T-cell (primary cell): ENCODE results near the gene LCN12. TPM values are rescaled to one million over a fixed set of nuclear protein-coding genes. Genes with fewer than 3 reads are reported as not detected.

Source experiments
- ATAC-seq, 4 experiments: fragments of 200-7000 bp in 3 of 4; fragments of 150-1000 bp in 1 of 4; cut with Tn5 transposase; replicated peaks in 1 of 4; 1 replicate in 3 of 4; 2 replicates in 1 of 4; pipeline ENCODE4 v1.10.0; 2021; ENCODE audit warnings: moderate library complexity in 3 of 4, mild to moderate bottlenecking in 2 of 4, moderate number of reproducible peaks in 1 of 4
- CTCF ChIA-PET, 2 donors: fragments of 300-600 bp; sonication (Branson Sonifier 250); formaldehyde crosslinking; loops; one replicate each; lab custom pipeline; 2022; ENCODE audit warnings: antibody characterized with exemption in 2 of 2; lab: Charles Lee
- POLR2A ChIA-PET, 2 donors: fragments of 300-600 bp; sonication (Branson Sonifier 250); formaldehyde crosslinking; loops; one replicate each; lab custom pipeline; 2022; ENCODE audit warnings: antibody characterized with exemption in 2 of 2; lab: Charles Lee
- DNase-seq, 35 experiments: peaks; one replicate each; pipeline versions ENCODE4 v3.0.0 to v3.0.0-alpha.2; 2013 to 2023
- H3K27ac ChIP-seq: one replicate; pipeline ENCODE4 v1.5.1; 2013; ENCODE audit warnings: low read length
- H3K27me3 ChIP-seq, 2 experiments: replicated peaks in 1 of 2; 1 replicate in 1 of 2; 2 replicates in 1 of 2; pipeline versions ENCODE4 v1.6.1 to v1.7.0; 2013; ENCODE audit warnings: low read length in 1 of 2, mixed read lengths in 1 of 2; ENCODE audit not compliant: control insufficient read depth in 2 of 2, insufficient read depth in 2 of 2; ENCODE audit errors: extremely low read depth in 1 of 2
- H3K36me3 ChIP-seq, 2 donors: 1 replicate in 1 of 2; 2 replicates in 1 of 2; pipeline versions ENCODE4 v1.6.1 to v1.7.0; 2013; ENCODE audit warnings: low read length in 1 of 2; ENCODE audit not compliant: control insufficient read depth in 2 of 2, insufficient read depth in 1 of 2; ENCODE audit errors: extremely low read depth in 1 of 2
- H3K4me1 ChIP-seq, 2 experiments: 1 replicate in 1 of 2; 2 replicates in 1 of 2; pipeline versions ENCODE4 v1.6.1 to v1.7.0; 2013; ENCODE audit warnings: low read length in 2 of 2, mixed read lengths in 1 of 2; ENCODE audit not compliant: insufficient read depth in 2 of 2, control insufficient read depth in 1 of 2; ENCODE audit errors: extremely low read depth in 1 of 2
- H3K4me3 ChIP-seq, 2 donors: 1 replicate in 1 of 2; 2 replicates in 1 of 2; pipeline versions ENCODE4 v1.5.1 to v1.7.0; 2013; ENCODE audit warnings: mild to moderate bottlenecking in 2 of 2, low read length in 1 of 2, moderate library complexity in 1 of 2; ENCODE audit not compliant: control insufficient read depth in 1 of 2; ENCODE audit errors: extremely low read depth in 1 of 2
- H3K9me3 ChIP-seq: 2 replicates; pipeline ENCODE4 v1.7.0; 2013
- H3K27ac Mint-ChIP-seq, 2 donors: one replicate each; pipeline ENCODE4 v1.8.0; 2020 to 2021; ENCODE audit warnings: mild to moderate bottlenecking in 2 of 2, mixed read lengths in 2 of 2
- H3K27me3 Mint-ChIP-seq, 2 donors: one replicate each; pipeline ENCODE4 v1.8.0; 2021 to 2022; ENCODE audit warnings: mixed read lengths in 2 of 2
- H3K36me3 Mint-ChIP-seq: one replicate; pipeline ENCODE4 v1.8.0; 2021; ENCODE audit warnings: mixed read lengths
- H3K4me1 Mint-ChIP-seq, 3 donors: one replicate each; pipeline ENCODE4 v1.8.0; 2020 to 2022; ENCODE audit warnings: mixed read lengths in 3 of 3, mild to moderate bottlenecking in 1 of 3
- H3K4me3 Mint-ChIP-seq, 3 donors: one replicate each; pipeline ENCODE4 v1.8.0; 2020 to 2022; ENCODE audit warnings: mild to moderate bottlenecking in 3 of 3, mixed read lengths in 3 of 3, moderate library complexity in 3 of 3
- H3K9me3 Mint-ChIP-seq, 3 donors: one replicate each; pipeline ENCODE4 v1.8.0; 2020 to 2022; ENCODE audit warnings: mixed read lengths in 3 of 3
- WGBS: methylation state at CpG from one replicate; pipeline ENCODE4 v1.1.5; 2013; ENCODE audit warnings: missing lambda C conversion rate; ENCODE audit not compliant: insufficient coverage; 5-methylcytosine and 5-hydroxymethylcytosine counted together
- total RNA-seq, 35 experiments: library from RNA in 6 of 35; stranded (reverse) in 6 of 35; fragments of 120-200 nt in 1 of 35; gene quantifications; one replicate each; pipeline versions ENCODE4 v1.2.1 to v1.2.4 and lab custom pipeline; 2013 to 2026

The LCN12 gene
- total RNA-seq, 5 donors from 2014 or later (not counting 1 experiment from before 2014, with no cell fraction given) = 1.1 to 3.3 (median 2.2) TPM

- 86% methylated on average over 10 of the region's 11 CpGs for WGBS
- Mint-ChIP-seq H3K27me3 (peaks cover 11 to 29% of the 10 kb centered on the region in 2 donors), H3K9me3 (no peaks in the 10 kb centered on the region), H3K36me3 (no peaks in the 10 kb centered on the region), H3K27ac (peak overlapping the region in 1 of 2 donors; percentile 2), H3K4me3 (peak overlapping the region in 1 of 3 donors; percentile 6), H3K4me1 (peaks cover 0 to 7% (median 6%) of the 10 kb centered on the region in 3 donors)
- DNase-seq = no peak
- ChIA-PET CTCF (no interaction called here), POLR2A (no interaction called here)
- Histone ChIP-seq H3K27ac (no peak overlapping the region), H3K4me1 (peaks cover 0 to 29% of the 10 kb centered on the region in 2 experiments), H3K36me3 (no peaks in the 10 kb centered on the region), H3K27me3 (peaks cover 0 to 55% of the 10 kb centered on the region in 2 experiments), H3K9me3 (no peaks in the 10 kb centered on the region), H3K4me3 (no peak overlapping the region)
- no peak for ATAC-seq
These were observed 31.7 kb downstream of the LCN12 start for GRCh38 chr9:136983656-136984314.

GRCh38 chr9:136984464-136985026 is 32.5 kb downstream of the LCN12 start:
- no peaks in the 10 kb centered on the region for H3K9me3 Mint-ChIP-seq
- H3K4me3 Mint-ChIP-seq = peak overlapping the region in 1 of 3 donors; percentile 22
- peaks cover 0 to 56% of the 10 kb centered on the region in 2 experiments for H3K27me3 ChIP-seq
- H3K27me3 Mint-ChIP-seq = peaks cover 11 to 29% of the 10 kb centered on the region in 2 donors
- H3K4me1 Mint-ChIP-seq = peaks cover 0 to 7% (median 6%) of the 10 kb centered on the region in 3 donors
- H3K27ac ChIP-seq = no peak overlapping the region
- CTCF ChIA-PET = no interaction called here
- POLR2A ChIA-PET = no interaction called here
- DNase-seq (no peak), ATAC-seq (peak in 2 of 4 experiments; percentile 15 to 30)
- H3K9me3 ChIP-seq = no peaks in the 10 kb centered on the region
- peaks cover 0 to 23% of the 10 kb centered on the region in 2 experiments for H3K4me1 ChIP-seq
- H3K4me3 ChIP-seq = no peak overlapping the region
- H3K27ac Mint-ChIP-seq = no peak overlapping the region
- no peaks in the 10 kb centered on the region for H3K36me3 Mint-ChIP-seq
- 47% methylated on average over 28 of the region's 29 CpGs for WGBS
- no peaks in the 10 kb centered on the region for H3K36me3 ChIP-seq

GRCh38 chr9:136985027-136985602 is 33.0 kb downstream of the LCN12 start:
- Histone ChIP-seq H3K4me3 (peak overlapping the region in 1 of 2 donors; percentile 26), H3K36me3 (no peaks in the 10 kb centered on the region), H3K4me1 (peaks cover 0 to 19% of the 10 kb centered on the region in 2 experiments), H3K9me3 (no peaks in the 10 kb centered on the region), H3K27me3 (peaks cover 0 to 56% of the 10 kb centered on the region in 2 experiments), H3K27ac (no peak overlapping the region)
- Mint-ChIP-seq H3K36me3 (no peaks in the 10 kb centered on the region), H3K9me3 (no peaks in the 10 kb centered on the region), H3K27me3 (peaks cover 11 to 29% of the 10 kb centered on the region in 2 donors), H3K4me1 (peaks cover 0 to 7% (median 6%) of the 10 kb centered on the region in 3 donors), H3K27ac (no peak overlapping the region), H3K4me3 (peak overlapping the region in 1 of 3 donors; percentile 22)
- 6% methylated on average over 48 of the region's 48 CpGs for WGBS
- ChIA-PET POLR2A (no interaction called here), CTCF (no interaction called here)
- ATAC-seq = peak; percentile 33 to 68 (median 42)
- DNase-seq = peak in 2 of 35 experiments; percentile 27 to 38

GRCh38 chr9:136985853-136986252 is 33.8 kb downstream of the LCN12 start:
- 29% methylated on average over 27 of the region's 33 CpGs for WGBS

GRCh38 chr9:136988872-136989271 is 36.8 kb downstream of the LCN12 start:
- H3K9me3 ChIP-seq = no peaks in the 10 kb centered on the region
- H3K4me3 ChIP-seq = no peak overlapping the region
- no peak overlapping the region for H3K27ac ChIP-seq
- no peak overlapping the region for H3K27ac Mint-ChIP-seq
- H3K27me3 Mint-ChIP-seq = peaks cover 8 to 20% of the 10 kb centered on the region in 2 donors
- H3K4me1 ChIP-seq = peaks cover 8 to 43% of the 10 kb centered on the region in 2 experiments
- H3K9me3 Mint-ChIP-seq = no peaks in the 10 kb centered on the region
- 92% methylated on average over 4 of the region's 4 CpGs for WGBS
- ChIA-PET POLR2A (no interaction called here), CTCF (no interaction called here)
- H3K4me3 Mint-ChIP-seq = no peak overlapping the region
- H3K4me1 Mint-ChIP-seq = peaks cover 14 to 24% (median 16%) of the 10 kb centered on the region in 3 donors
- peaks cover 0 to 36% of the 10 kb centered on the region in 2 experiments for H3K27me3 ChIP-seq
- H3K36me3 ChIP-seq = peaks cover 4 to 7% of the 10 kb centered on the region in 2 donors
- H3K36me3 Mint-ChIP-seq = peaks cover 3% of the 10 kb centered on the region
- no peak for DNase-seq
- ATAC-seq = no peak

More at GRCh38 chr9:136985853-136986252, 33.8 kb downstream of the LCN12 start:
- CTCF ChIA-PET = no interaction called here
- H3K9me3 ChIP-seq = no peaks in the 10 kb centered on the region
- H3K36me3 ChIP-seq = no peaks in the 10 kb centered on the region
- Mint-ChIP-seq H3K27me3 (peaks cover 11 to 25% of the 10 kb centered on the region in 2 donors), H3K36me3 (no peaks in the 10 kb centered on the region), H3K4me3 (peak overlapping the region in 1 of 3 donors; percentile 16), H3K27ac (no peak overlapping the region), H3K9me3 (no peaks in the 10 kb centered on the region), H3K4me1 (peaks cover 1 to 7% (median 6%) of the 10 kb centered on the region in 3 donors)
- peaks cover 0 to 56% of the 10 kb centered on the region in 2 experiments for H3K27me3 ChIP-seq
- H3K4me1 ChIP-seq = peaks cover 0 to 19% of the 10 kb centered on the region in 2 experiments
- POLR2A ChIA-PET = no interaction called here
- ATAC-seq (no peak), DNase-seq (no peak)
- H3K27ac ChIP-seq = no peak overlapping the region
- no peak overlapping the region for H3K4me3 ChIP-seq

GRCh38 chr9:136990242-136990911 is 38.3 kb downstream of the LCN12 start:
- H3K4me3 Mint-ChIP-seq = peak overlapping the region; percentile 76 to 84 (median 80)
- Histone ChIP-seq H3K27me3 (peaks cover 0 to 20% of the 10 kb centered on the region in 2 experiments), H3K36me3 (peaks cover 4 to 13% of the 10 kb centered on the region in 2 donors), H3K4me1 (peaks cover 8 to 44% of the 10 kb centered on the region in 2 experiments), H3K27ac (no peak overlapping the region), H3K4me3 (no peak overlapping the region), H3K9me3 (no peaks in the 10 kb centered on the region)
- peaks cover 11 to 25% (median 19%) of the 10 kb centered on the region in 3 donors for H3K4me1 Mint-ChIP-seq
- POLR2A ChIA-PET = no interaction called here
- peaks cover 3% of the 10 kb centered on the region for H3K36me3 Mint-ChIP-seq
- peak overlapping the region; percentile 72 to 78 for H3K27ac Mint-ChIP-seq
- no peaks in the 10 kb centered on the region for H3K9me3 Mint-ChIP-seq
- ATAC-seq (no peak), DNase-seq (no peak)
- peaks cover 5 to 14% of the 10 kb centered on the region in 2 donors for H3K27me3 Mint-ChIP-seq
- CTCF ChIA-PET = interaction anchor here in 1 of 2 donors (0.5 kb wide), 1 partner anchor 9 kb away, joined by 3 read pairs; no protein-coding TSS in a partner anchor
- 76% methylated on average over 6 of the region's 10 CpGs for whole genome bisulfite sequencing
